Limb (tissue), 2 donors: ENCODE data around the gene CD38.

ENCODE experiments used
- DNase-seq, 2 donors: peaks; one replicate each; pipeline ENCODE4 v3.0.0-alpha.2; 2016; ENCODE audit errors: extremely low spot score in 2 of 2

Gene CD38

DNA sequence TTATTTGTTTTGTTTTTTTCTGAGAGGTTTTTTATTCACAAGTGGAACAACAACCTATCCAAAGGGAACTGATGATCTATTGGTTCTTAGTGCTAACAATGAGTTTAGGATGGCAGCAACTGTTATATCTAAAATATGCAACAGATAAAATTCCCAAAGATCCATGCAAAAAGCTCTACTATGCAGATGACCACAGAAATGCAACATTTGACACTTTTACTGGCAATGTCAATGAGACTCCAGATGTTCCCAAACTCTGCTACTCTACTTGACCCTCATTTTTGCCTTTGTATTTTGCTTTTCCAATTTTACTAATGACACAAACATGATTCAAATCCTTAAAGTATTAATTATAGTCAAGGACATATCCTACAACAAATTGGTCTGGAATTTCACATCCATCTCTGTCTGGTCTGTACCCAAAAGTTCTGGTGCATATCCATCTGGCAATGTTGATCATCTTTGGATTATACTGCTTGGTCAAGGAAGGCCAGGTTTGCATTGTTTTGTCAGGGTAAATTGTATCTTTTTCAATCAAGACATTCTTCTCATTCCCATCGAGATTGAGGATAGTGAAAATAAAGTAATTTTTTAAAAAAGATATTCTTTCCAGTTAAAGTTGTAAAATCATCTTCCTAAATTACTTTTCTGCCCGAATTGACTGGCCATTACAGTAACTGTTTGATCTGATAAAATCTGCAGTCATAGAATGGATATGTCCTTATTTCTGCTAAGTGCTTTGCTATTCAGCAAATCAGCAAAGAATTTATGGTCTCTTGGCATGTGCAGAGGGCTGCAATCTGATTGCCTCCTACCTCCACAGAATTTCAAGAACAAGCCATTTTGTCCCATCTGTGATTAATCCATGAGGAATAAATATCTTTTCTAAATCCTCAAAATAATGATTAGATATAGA is 86.8 kb downstream of the CD38 start:
- DNase-seq: no peak

DNA sequence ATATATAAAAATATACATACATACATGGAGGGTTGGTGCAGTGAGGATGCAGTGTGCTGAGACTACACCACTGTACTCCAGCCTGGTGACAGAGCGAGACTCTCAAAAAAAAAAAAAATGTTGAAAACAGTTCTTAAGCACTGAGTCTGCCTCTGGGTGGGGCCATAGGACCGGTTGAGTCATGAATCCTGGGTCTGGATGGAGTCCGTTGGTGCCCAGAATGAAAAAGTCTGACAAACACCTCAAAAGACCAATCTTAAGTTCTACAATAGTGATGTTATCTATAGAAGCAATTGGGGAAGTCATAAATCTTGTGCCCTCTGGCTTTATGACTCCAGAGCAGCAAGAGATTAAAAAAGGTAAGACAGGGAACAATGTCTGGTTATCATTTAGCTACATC is 90.0 kb downstream of the CD38 start:
- DNase-seq: no peak

GRCh38 chr4:15868826-15869413 is 90.8 kb downstream of the CD38 start:
- no peak for DNase-seq

DNA sequence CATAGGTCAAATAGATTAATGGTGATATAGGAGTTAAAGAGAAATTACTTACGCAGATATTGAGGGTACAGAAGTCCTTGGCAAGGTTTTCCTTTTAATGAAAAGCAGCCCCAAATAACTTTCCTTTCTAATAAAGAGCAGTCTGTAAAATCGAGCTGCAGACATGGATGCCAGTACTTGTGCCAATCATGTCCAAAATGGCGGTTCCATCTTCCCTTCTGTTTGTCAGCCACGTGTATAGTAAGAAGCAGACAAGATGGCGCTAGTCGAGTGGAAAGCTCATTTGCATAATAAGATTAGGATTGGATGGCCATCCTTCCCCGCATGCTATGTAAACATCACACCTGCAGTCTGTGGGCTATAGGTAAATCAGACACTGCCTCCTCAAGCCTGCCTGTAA is 92.0 kb downstream of the CD38 start:
- no peak for DNase-seq

GRCh38 chr4:15870921-15871664 is 93.0 kb downstream of the CD38 start:
- no peak for DNase-seq

DNA sequence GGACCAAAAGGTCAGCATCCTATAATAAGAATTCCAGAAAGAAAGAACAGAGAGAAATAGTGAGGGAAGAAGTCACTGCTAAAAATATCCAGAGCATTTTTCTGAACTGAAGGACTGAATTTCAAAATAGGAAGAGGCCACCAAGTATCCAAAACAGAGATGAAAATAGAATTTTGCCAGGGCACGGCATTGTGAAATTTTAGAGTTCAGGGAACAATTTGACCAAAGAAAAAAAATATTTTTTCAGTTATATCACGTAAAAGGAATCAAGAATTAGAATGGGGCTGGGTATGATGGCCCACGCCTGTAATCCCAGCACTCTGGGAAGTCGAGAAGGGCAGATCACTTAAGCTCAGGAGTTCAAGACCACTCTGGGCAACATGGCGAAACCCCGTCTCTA is 95.0 kb downstream of the CD38 start:
- no peak for DNase-seq

DNA sequence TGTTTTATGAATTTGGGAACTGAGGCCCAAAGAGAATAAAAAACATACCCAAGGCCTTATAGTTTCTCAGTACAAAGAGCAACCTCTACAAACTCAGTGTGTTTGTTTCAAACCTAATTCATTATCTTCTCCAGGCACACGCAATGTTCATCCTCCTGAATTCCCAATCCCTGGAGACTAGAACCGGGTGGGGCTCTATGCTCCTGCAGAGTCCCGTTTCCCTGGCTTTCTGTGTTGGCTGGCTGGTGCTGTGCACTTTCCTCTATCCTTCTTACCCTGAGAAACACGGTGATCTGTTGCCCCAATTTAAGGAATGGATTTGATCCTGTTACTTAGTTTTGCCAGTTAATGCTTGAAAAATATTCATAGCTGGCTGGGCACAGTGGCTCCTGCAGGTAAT is 96.5 kb downstream of the CD38 start:
- no peak for DNase-seq

GRCh38 chr4:15875663-15876460 is 97.7 kb downstream of the CD38 start:
- no peak for DNase-seq

GRCh38 chr4:15878011-15878410 is 99.9 kb downstream of the CD38 start:
- no peak for DNase-seq

- DNase-seq: no peak
Measured at GRCh38 chr4:15881820-15882219, 103.7 kb downstream of the CD38 start.

DNA sequence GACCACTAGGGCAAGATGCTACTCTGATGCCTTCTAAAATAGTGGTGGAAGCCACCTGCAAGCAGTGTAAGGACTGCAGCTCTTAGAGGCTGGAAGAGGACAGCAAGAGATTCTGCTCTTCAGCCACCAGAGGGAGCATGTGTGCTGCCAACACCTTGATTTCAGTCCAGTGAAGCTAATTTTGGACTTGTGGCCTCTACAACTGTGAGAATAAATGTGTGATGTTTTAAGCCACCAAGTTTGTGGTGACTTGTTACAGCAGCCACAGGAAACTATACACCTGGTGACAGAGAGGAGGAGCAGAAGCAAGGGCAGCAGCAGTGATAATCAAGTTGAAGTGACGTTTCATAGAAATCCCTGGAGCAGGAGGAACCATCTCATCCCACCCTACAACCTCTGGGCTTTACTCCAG is 104.6 kb downstream of the CD38 start:
- peak; percentile 59 to 77 for DNase-seq

GRCh38 chr4:15883610-15884243 is 105.6 kb downstream of the CD38 start:
- no peak for DNase-seq

DNA sequence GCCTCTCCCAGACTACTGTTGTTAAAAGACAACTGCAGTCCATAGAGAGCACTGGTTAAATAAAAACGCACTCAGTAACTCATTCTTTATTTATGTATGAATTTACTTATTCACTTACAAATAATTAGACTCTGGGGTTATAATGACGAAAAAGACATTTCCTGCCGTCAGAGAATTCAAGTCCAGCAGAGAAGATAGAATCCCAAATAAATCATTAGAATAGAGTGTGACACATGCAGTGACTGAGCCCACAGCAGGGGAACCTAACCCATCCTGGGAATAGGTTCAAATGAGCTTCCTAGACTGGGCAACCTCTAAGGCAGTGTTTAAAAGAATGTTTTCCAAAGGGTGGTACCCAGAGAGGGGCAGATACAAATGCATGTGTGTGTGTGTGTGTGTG is 106.5 kb downstream of the CD38 start:
- no peak for DNase-seq

DNA sequence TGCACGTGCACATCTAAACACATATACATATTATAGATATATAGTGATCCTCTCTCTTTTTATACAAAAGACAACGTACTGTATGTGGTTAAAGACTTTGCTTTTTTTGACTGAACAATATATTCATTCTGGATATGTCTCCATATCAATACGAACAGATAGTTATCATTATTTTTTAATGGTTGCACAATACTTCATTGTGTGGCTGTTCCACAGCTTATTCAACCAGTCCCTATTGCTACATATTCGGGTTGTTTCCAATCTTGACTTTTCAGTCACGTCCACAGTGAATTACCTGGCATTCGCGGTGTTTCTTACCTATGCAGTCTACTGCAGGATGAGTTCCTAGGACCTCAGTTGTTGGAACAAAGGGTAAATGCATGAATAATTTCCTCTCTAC is 107.3 kb downstream of the CD38 start:
- DNase-seq: no peak

- DNase-seq: no peak
Measured at GRCh38 chr4:15888515-15888914, 110.4 kb downstream of the CD38 start.

GRCh38 chr4:15890246-15890829 is 112.2 kb downstream of the CD38 start:
- DNase-seq: no peak

GRCh38 chr4:15891312-15891711 is 113.2 kb downstream of the CD38 start:
- DNase-seq: no peak

GRCh38 chr4:15893962-15894361 is 115.8 kb downstream of the CD38 start:
- DNase-seq: no peak

- DNase-seq: no peak
Measured at GRCh38 chr4:15894393-15894792, 116.3 kb downstream of the CD38 start.
